AG04450 (cell line): Measurements from ENCODE around the gene ATP2B2. TPM values are rescaled to one million over a fixed set of nuclear protein-coding genes. Genes with fewer than 3 reads are reported as not detected.
"Not testable (repeated sequence)": the region's sequence is repeated elsewhere in the genome, so short reads cannot be mapped to it uniquely, and the experiment has no call there.

ENCODE experiments used
- CTCF ChIA-PET: fragments of 300-600, 350-600 bp; formaldehyde crosslinking; extraction: SDS; loops from one replicate; lab custom pipeline; 2022; ENCODE audit warnings: antibody characterized with exemption, inconsistent platforms; lab: Charles Lee
- POLR2A ChIA-PET: fragments of 350-600 bp; formaldehyde crosslinking; extraction: SDS; loops from one replicate; lab custom pipeline; 2021; ENCODE audit warnings: antibody characterized with exemption, inconsistent platforms; lab: Yijun Ruan, JAX
- DNase-seq: peaks from one replicate; pipeline ENCODE4 v3.0.0-alpha.2; 2011; ENCODE audit warnings: low read depth, low spot score
- H3K27ac ChIP-seq: one replicate; pipeline ENCODE4 v1.5.1; 2012; ENCODE audit warnings: low read depth, low read length, control low read depth
- H3K27me3 ChIP-seq: one replicate; pipeline ENCODE4 v1.6.0; 2012; ENCODE audit warnings: low read length; ENCODE audit not compliant: control insufficient read depth, insufficient read depth
- H3K4me3 ChIP-seq: 2 replicates; pipeline ENCODE4 v1.5.1; 2011; ENCODE audit warnings: mild to moderate bottlenecking, low read depth, low read length, control low read depth
- H3K9me3 ChIP-seq: 2 replicates; pipeline ENCODE4 v1.5.1; 2012; ENCODE audit warnings: low read length; ENCODE audit not compliant: control insufficient read depth, insufficient read depth
- polyA plus RNA-seq: library from polyadenylated mRNA; depleted of rRNA; stranded (reverse); fragments of >200 nt; gene quantifications from 2 replicates; pipeline ENCODE4 v1.2.3, GENCODE V29; 2011
- TF ChIP-seq, protein P1 (sequence below): IDR thresholded peaks from 2 replicates; pipeline ENCODE4 v1.5.1; 2011; ENCODE audit warnings: low read depth, low read length, control low read depth, inconsistent platforms

Gene ATP2B2
- polyA plus RNA-seq, 1 experiment = 0.01 TPM

DNA sequence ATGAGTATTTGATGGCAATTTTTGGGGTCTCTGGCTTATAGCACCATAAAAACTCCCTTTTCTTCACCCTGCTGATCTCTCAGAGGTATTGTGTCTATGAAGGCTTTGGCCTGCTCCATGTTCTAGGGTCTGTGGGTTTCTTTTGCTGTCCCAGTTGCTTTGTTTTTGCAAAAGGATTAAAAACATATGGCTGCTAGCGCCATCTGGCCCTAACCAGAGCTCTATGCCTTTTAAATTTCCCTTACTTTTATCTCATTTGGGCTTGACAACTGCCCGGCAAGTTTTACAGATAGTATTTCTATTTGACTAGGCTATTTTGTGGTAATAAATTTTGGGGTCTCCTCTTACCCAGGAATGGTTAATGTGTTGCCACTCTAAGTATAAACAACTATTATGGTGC is 206.2 kb downstream of the ATP2B2 start:
- no peaks in the 10 kb centered on the region for H3K9me3 ChIP-seq
- no peak overlapping the region for H3K27ac ChIP-seq
- H3K4me3 ChIP-seq = no peak overlapping the region
- DNase-seq = no peak
- ChIA-PET POLR2A (no interaction called here), CTCF (no interaction called here)
- H3K27me3 ChIP-seq = no peaks in the 10 kb centered on the region
- TF ChIP-seq, protein P1, sequence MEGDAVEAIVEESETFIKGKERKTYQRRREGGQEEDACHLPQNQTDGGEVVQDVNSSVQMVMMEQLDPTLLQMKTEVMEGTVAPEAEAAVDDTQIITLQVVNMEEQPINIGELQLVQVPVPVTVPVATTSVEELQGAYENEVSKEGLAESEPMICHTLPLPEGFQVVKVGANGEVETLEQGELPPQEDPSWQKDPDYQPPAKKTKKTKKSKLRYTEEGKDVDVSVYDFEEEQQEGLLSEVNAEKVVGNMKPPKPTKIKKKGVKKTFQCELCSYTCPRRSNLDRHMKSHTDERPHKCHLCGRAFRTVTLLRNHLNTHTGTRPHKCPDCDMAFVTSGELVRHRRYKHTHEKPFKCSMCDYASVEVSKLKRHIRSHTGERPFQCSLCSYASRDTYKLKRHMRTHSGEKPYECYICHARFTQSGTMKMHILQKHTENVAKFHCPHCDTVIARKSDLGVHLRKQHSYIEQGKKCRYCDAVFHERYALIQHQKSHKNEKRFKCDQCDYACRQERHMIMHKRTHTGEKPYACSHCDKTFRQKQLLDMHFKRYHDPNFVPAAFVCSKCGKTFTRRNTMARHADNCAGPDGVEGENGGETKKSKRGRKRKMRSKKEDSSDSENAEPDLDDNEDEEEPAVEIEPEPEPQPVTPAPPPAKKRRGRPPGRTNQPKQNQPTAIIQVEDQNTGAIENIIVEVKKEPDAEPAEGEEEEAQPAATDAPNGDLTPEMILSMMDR = 0 out of 2 replicates have a peak, but pooled peaks have one; percentile 1

DNA sequence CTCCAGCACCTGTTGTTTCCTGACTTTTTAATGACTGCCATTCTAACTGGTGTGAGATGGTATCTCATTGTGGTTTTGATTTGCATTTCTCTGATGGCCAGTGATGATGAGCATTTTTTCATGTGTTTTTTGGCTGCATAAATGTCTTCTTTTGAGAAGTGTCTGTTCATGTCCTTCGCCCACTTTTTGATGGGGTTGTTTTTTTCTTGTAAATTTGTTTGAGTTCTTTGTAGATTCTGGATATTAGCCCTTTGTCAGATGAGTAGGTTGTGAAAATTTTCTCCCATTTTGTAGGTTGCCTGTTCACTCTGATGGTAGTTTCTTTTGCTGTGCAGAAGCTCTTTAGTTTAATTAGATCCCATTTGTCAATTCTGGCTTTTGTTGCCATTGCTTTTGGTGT is 207.3 kb downstream of the ATP2B2 start:
- H3K4me3 ChIP-seq, CTCF ChIA-PET, DNase-seq, H3K27ac ChIP-seq, H3K9me3 ChIP-seq, H3K27me3 ChIP-seq, POLR2A ChIA-PET: not testable (repeated sequence)

DNA sequence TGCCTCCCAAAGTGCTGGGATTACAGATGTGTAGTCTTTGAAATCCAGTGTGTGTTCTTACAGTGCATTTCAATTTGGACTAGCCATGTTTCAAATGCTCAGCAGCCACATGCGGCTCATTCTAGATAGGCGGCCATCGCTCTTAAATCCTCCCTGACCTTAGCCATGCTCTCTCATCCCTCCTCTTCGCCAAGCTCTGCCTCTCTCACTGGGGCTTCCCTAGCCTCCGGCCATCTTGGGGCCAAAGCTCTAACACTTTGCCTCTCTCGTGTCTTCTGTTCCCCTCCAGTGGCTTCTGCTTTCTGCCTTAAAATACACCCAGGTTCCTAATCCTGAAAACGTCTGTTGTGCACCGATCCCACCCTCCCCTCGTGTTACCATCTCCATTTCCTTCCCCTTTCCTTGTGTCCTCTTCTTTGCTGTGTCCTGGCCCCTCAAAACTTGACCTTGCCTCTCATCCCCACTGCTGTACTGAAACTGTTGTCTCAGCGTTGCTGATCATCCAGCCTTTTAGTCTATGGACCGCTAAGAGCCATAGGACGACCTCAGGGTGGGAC is 211.3 kb downstream of the ATP2B2 start:
- CTCF ChIA-PET = no interaction called here
- H3K27me3 ChIP-seq = no peaks in the 10 kb centered on the region
- no peaks in the 10 kb centered on the region for H3K9me3 ChIP-seq
- no peak overlapping the region for H3K27ac ChIP-seq
- H3K4me3 ChIP-seq = no peak overlapping the region
- DNase-seq = no peak
- TF ChIP-seq, protein P1 = no peak
- POLR2A ChIA-PET = no interaction called here

DNA sequence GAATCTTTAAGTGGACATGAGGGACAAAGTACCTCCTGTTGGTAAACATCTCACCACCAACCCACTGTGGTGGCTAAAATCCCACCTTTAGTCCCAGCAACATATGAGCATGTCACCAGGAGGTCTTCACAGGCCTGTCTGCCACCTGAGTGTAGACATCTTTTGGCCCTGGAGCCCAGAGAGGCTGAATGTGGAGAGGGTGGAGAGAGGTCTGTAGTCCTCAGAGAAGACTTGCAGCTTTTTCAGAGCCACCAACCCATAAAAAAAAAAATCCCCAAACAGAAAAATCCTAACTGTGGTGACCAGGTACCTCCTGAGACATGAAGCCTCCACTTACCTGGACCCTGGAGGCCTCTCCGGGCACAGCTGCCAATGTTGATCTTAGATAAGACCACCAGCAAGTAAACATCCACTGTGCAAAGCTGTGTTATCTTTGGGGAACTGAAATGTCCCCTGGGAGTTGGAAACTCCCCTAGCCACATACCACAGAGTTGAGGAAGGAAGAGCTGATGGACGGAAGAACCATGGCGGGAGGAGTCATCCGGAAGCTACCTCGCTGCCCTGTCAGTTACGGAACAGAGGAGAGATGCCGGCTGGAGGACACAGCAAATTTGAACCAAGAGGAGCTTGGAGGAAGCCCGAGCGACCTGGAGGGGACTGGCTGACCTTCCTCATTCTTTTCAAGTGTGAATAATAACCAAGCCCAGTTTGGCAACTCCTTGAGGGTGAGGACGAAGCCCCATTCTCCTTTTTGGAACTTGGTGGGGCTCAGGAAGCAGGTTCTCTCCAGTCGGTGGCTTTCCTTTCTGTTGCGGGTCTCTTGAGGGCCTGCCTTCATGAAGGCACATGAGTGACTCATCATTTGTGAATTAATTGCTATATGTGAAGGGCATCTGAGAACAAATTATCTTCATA is 212.6 kb downstream of the ATP2B2 start, which contains the start of gene GHRL:
TSS of gene GHRL (minus strand) at position 443 of the 915 bp plus-strand sequence. CDS start 2,767 bp downstream, outside the sequence.
- no peak for DNase-seq
- ChIA-PET CTCF (interaction anchor here (1.1 kb wide), 2 partner anchors 29 kb away, joined by 3 read pairs; no protein-coding TSS in a partner anchor), POLR2A (no interaction called here)
- Histone ChIP-seq H3K27ac (no peak within 1 kb of the TSS), H3K9me3 (no peaks in the 10 kb centered on the region), H3K4me3 (no peak within 1 kb of the TSS), H3K27me3 (no peaks in the 10 kb centered on the region)
- TF ChIP-seq, protein P1 = no peak

DNA sequence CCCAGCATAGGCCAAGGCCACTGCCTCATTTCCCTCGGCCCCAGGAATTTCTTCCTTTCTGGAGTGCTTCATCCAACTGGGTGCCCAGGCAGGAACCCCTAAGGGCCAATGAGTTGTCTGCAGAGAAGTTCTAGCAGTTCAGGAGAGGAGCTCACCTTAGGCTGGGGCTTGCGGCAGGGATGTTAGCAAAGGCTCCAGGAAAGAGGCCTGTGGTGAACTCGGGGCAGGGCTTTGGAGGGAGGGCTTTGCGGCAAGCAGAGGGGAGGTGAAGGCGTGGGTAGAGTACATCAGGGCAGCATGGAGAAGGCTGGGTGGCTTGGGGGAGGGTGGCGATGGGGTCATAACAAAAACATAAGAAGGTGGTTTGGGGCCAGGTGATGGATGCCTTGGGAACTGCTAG is 213.7 kb downstream of the ATP2B2 start:
- no peak for DNase-seq
- Histone ChIP-seq H3K27ac (no peak overlapping the region), H3K4me3 (no peak overlapping the region), H3K9me3 (no peaks in the 10 kb centered on the region), H3K27me3 (no peaks in the 10 kb centered on the region)
- TF ChIP-seq, protein P1 = no peak
- ChIA-PET POLR2A (no interaction called here), CTCF (no interaction called here)
